DMS114 treated with DMSO at 0.1 percent for 48 hours (cell line): ENCODE results near the gene ZP4.

ENCODE experiments used
- DNase-seq: peaks from one replicate; lab custom pipeline; 2025; ENCODE audit not compliant: unreplicated experiment; lab: John Stamatoyannopoulos, UW

The ZP4 gene

GRCh38 chr1:237890822-237891221, at the start of gene ZP4:
Gene ZP4, minus strand, starts transcription at chr1:237890922. Its CDS starts 287 bp downstream, at chr1:237890635.
- no peak for DNase-seq

GRCh38 chr1:237938553-237938952, 47.8 kb upstream of the ZP4 start:
- no peak for DNase-seq

DNA sequence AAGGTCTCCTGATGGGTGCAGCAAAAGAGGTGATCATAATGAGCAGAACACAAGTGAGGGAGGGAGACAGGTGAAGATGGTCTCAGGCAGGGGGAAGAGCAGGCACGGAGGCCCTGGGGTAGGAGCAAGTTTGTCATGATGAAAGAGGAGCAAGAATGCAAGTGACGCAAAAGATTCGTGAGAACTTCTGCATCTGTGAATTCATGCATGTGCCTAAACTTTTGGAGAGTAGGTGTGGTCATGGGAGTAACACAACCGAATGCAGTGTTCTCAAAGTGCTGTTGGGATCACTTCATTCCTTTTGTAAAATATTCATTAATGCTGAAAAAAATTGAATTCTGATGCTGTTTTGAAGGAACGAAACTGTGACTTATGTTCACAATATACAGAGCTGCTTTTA, 47.3 kb upstream of the ZP4 start:
- DNase-seq = no peak

- no peak for DNase-seq
Measured at GRCh38 chr1:237932816-237933215, 42.1 kb upstream of the ZP4 start.

GRCh38 chr1:237931581-237931980, 40.9 kb upstream of the ZP4 start:
- DNase-seq = no peak

- no peak for DNase-seq
Measured at GRCh38 chr1:237927198-237927597, 36.5 kb upstream of the ZP4 start.

- DNase-seq = no peak
Measured at GRCh38 chr1:237921306-237921705, 30.6 kb upstream of the ZP4 start.

DNA sequence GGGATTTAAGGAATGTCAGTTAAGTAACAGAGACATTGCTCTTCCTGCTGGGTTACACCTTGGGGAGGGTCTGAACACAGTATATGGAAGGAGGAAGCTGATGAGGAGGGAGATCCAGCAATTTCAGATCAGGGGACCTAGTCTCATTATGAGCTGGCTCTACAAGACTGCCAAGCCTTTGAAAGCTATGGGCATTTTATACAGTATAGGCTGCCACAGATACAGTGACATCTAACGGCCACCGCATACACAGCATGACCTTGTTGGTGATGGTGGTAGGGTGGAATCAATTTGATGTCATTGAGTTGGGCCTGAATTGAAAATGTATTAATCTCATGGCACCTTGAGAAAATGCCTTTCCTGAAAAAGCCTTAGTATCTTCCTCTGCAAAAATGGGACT, 22.6 kb upstream of the ZP4 start:
- no peak for DNase-seq

- DNase-seq = no peak
Measured at GRCh38 chr1:237911911-237912310, 21.2 kb upstream of the ZP4 start.

DNA sequence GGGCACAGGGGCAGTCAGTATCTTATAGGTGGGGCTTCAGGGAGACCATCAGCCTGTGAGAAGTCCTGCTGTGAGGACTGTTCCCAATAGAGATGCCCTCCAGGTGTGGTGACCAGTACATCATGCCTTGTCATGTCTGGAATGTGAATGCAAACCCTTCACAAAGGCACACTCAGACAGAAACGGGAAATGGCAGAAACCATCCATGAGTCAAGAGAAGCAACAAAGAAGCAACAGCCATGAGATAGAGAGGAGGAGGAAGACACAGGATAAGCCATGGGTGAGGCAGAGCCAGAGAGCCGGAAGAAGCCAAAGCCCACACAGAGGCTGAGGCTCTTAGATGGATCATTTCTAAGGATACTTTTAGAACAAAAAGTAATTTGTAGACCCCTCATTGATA, 20.1 kb upstream of the ZP4 start:
- no peak for DNase-seq

DNA sequence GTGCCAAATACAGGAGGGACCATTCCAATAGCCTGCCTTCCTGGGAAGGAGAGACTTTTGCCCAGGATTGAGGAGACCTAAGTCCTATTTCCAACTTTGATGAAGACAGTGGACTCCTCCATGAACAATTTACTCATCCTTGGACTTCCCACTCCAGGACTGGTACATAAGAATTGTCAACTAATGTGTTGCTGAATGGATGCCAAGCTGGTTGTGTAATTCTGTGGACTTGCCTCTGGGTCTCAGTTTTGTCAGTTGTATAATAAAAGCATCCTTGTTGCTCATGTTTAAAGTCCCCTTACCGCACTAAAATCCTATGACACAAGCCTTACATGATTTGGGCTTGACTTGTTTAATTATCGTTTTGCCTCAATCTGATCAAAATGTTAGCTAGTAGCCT, 13.2 kb upstream of the ZP4 start:
- no peak for DNase-seq

DNA sequence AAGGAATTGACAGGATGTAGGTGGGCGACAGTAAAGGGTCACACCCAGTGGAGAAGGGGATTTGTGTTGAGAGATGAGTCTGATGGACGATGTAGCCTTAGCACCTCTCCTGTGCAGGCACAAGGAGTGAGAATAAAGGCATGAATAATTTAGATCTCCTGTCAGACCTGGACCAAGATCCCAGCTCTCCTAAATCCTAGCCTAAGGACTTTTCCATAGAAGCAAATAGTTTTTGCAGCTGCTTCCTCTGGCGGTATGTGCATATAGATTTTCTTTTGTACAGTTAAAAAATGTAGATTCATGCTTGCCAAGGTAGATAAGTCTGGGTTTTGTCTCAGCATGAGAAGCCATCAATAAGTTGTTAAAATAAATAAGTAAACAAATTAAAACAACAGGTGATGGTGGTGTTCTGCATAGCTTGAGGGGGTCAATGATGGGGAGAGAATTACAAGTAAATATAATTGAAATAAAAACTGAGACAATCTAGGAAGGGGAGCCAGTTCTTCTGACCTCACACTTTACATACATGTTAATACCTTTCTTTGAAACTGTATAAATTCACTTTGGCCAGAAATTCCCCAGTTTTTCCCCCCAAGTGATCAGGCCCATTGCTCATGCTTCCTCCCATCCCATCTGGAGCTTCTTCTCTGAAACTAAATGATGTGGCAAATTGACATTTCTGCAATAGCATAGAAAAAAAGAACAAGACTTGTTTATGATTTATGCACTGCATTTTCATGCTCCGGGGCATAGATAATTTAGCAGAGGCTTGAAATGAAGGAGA, 12.4 kb upstream of the ZP4 start:
- DNase-seq = no peak

- no peak for DNase-seq
Measured at GRCh38 chr1:237901299-237901934, 10.7 kb upstream of the ZP4 start.

GRCh38 chr1:237895630-237896029, 4.9 kb upstream of the ZP4 start:
- DNase-seq = no peak

GRCh38 chr1:237894131-237894530, 3.4 kb upstream of the ZP4 start:
- no peak for DNase-seq

DNA sequence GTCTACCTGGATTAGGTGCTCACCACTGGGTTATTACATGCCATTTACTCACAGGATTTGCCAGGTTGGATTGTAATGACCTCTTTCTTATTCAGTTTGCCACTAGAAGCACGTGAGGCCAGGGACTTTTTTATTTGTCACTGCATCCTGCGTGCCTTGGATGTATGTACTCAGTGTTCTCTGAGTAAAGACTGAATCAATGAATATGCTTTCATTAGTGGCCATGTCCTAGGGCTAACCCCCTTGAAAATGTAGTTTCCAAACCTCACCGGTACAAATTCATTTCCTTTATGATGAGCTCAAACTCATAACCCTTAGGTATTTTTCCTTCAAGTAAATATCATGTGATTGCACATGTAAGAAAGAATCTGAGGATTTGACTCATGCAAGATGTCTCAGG, 1.3 kb upstream of the ZP4 start:
- no peak for DNase-seq

DNA sequence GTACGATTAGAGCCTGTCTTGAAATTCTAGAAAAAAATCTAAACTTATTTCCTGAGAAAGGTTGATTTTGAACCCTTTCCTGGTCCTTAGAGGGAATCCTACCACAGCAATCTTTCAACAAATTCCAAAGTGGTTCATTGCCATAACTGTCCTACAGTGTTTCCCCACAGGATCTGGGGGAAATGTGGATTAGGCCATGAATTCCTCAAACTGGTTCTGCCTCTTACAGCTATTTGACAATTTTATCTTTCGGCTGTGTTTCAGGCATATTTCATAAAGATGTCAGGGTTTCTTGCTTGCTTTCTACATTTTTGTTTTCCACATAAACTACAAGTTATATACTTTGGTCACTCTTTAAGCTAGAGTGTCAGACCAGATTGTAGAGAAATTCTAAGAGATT, 544 bp upstream of the ZP4 start:
- DNase-seq = no peak

GRCh38 chr1:237890416-237890815, 306 bp downstream of the ZP4 start:
- no peak for DNase-seq

DNA sequence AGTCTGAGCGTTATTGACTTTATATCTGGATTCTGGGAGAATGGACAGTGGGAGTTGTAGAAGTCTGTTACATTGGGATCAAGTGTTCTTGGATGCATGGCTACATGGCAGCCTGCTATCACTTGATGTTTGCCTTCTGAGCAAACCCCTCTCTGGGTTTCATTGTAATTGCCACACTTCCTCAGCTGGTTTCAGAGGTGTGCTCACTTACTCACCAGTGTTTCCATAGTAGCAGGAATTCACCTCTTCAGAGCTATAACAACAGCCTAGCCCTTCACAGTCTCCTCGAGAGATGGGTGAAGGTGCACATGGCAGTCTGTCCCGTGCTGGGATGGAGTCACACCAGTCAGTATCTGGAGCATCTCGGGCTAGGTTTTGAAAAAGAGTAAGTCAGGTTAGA, 2.6 kb downstream of the ZP4 start:
- DNase-seq = no peak

- no peak for DNase-seq
Measured at GRCh38 chr1:237887542-237887941, 3.2 kb downstream of the ZP4 start.

- DNase-seq = no peak
Measured at GRCh38 chr1:237884237-237884636, 6.5 kb downstream of the ZP4 start.

- no peak for DNase-seq
Measured at GRCh38 chr1:237879195-237879594, 11.5 kb downstream of the ZP4 start.

DNA sequence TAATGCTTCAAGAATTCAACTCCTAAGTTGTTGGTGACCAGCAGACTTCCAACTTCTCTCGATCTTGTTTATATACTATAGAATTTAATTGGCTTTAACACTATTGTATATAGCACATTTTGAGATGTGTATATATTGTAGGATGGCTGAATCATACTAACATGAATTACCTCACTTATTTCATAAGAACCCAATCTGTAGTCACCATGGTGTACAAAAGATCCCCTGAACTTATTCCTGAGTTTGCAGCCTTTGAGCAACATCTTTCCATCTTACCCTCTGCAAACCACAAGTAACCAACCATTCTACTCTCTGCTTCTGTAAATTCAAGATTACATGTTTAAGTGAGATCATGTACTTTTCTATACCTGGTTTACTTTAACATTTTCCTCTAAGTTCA, 12.3 kb downstream of the ZP4 start:
- DNase-seq = no peak
